NAMALWA (cell line): Measurements from ENCODE around the gene NCOR2.

Source experiments
- DNase-seq: peaks from one replicate; pipeline ENCODE4 v3.0.0-alpha.2; 2015; ENCODE audit warnings: low spot score

The NCOR2 gene

DNA sequence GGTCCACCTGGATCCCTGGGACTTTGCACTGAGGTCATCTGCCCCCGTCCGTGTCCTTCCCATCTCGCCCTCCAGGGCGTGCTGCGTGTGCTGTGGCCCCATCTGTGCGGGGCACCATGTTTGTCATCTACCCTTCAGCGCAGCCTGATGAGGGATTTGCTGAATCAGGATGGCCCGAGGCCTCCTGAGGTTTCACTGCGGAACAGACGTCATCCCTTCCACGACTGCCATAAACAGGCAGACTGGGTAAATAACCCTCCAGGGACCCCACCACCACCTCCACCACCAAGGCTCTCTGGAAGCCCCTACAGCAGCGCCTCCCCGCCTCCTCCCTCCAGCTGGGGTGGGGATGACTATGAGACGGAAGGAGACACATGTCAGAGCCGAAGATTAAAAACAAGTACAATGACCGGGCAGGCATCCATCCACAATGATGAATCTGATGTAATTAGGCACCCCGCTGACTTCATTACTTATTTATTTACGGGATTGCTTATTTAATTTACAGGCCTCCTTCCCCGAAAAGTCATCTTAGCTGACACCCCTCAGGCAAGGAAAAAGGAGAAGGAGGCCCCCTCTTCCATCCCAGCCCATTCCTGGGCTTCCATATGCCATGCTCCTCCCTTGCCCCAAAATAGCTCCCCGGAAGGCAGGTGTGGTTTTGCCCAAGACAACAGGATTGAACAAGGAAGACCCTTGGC, 39.4 kb downstream of the NCOR2 start:
- no peak for DNase-seq

DNA sequence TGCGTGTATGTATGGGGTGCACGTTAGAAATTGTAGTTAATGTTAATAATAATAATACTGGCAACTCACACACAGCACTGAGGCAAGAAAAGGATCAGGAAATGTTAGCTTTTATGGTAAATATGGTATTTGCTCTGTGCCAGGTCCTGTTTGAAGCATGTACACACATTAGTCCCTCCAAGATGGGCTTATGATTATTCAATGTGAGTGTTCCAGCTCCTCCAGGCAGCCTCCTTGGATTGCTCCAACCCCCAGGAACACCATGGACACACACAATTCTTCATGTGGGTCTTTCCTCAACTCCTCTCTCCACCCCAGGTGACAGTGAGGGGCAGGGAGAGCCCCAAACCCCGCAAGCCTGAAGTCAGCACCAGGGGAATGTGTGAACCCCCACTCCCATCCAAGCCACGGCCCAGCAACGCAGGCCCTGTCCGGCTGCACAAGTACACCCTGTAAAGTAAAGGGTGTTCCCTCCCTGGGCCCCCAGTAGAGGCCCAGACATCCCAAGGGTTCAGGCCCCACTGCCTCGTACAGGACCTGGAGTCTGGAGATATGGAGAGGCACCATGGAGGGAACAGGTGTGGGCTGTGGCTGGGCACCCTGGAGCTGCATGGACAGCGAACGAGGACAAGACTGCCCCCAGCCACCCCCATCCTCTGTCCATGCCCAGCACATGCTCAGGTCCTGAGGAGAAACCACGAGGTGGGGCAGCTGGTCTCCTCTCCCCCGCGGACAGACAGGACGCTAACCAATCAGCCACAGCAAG, 41.3 kb downstream of the NCOR2 start:
- DNase-seq = no peak

GRCh38 chr12:124525455-124525854, 42.0 kb downstream of the NCOR2 start:
- no peak for DNase-seq

DNA sequence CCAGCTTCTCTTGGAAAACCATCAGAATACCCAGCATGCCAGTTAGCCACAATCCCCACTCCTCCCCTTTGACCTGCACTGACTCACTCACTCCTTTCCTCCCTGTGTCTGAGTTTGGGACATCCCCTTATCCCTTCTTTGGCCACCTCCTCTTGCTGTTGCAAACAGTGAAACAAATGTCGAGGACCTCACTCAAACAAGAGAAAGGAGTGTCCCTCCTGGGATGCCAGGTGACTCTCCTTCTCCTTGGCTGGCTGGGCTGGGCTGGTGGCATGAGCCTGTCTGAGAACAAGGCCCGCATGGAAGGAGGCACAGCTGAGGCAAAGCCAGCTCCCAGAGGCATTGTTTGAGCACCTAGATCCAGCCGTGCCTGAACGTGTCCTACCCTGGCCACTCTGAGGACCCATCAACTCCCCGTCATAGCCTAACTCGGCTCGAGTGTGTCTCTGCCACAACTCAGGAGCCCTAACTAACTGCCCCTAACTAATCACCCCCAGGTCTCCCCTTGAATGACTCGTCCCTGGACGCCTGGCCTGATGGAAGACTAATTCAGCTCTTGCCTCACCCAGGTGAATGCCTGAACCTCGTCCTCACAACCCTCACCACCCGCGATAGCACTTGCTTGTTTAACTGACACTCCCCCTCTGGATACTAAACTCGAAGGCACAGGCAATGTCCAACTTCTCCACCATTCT, 43.0 kb downstream of the NCOR2 start:
- DNase-seq = no peak

- DNase-seq = no peak
Observed at GRCh38 chr12:124523071-124523470, 44.3 kb downstream of the NCOR2 start.

- no peak for DNase-seq
Observed at GRCh38 chr12:124520907-124521306, 46.5 kb downstream of the NCOR2 start.

- DNase-seq = no peak
Observed at GRCh38 chr12:124520265-124520701, 47.1 kb downstream of the NCOR2 start.

DNA sequence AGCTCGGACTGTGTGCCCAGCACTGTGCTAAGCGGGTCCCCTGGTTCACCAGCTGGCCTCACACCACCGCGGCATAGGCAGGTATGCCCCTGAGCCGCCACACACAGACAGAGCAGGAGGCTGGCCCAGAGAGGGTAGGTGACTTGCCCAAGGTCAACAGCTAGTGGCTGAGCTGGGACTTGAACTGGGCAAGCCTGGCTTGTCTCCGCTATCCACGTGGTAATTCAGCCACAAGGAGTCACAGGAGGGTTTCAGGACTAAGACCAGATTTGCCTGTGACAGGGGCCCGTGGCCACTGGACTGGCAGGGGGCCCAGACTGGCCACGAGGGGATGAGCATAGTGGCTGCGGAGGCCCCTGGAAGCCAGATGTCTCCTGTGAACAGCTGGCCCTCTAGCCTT, 47.7 kb downstream of the NCOR2 start:
- no peak for DNase-seq

DNA sequence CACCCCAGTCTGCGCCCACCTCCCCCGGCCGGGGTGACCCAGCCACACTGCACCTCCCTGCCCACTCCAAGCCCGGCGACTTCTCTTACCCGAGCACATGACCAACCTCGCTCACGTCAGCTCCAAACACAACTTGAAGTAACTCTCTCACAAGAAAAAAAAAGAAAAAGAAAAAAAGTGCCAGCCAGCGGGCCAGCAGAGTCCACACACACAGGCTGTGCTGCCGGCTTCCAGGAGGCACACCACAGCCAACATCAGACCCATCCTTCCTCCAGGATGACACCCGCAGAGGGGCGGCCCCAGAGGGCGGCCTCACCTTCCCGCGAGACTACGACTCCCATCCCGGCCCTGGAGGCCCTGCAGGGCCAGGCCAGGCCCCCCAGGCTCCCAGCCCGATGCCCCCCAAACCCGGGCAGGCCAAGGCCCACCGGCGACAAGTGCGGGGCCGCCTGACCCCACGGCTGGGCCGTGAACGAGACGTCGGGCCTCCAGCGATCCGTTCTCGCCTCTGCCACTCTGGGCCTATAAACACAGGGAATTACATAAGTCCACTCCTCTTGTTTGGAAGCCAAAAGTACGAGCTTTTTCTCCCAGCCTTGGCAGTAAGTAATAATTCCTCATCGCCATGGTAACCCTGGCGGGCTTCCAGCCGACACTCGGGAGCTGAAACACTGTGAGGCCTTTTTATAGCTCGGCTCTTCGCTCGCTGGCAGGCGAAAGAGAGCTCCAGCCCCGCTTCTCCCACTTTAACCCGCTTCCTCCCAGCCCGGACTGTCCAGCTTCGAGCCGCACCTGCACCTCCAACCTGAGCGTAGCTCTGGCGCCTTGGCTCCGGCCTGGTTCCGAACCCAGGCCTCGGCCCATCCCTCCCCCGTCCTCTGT, 49.1 kb downstream of the NCOR2 start:
- DNase-seq = no peak
